Hindlimb muscle (tissue), 1 donor: ENCODE measurements around the gene LAP3. TPM values are rescaled to one million over a fixed set of nuclear protein-coding genes. Genes with fewer than 3 reads are reported as not detected.
"Not testable (repeated sequence)": the region's sequence is repeated elsewhere in the genome, so short reads cannot be mapped to it uniquely, and the experiment has no call there.

Experiments
- DNase-seq: peaks from one replicate; pipeline ENCODE4 v3.0.0-alpha.2; 2013
- polyA plus RNA-seq: library from polyadenylated mRNA; unstranded; fragments of 120-200 nt; gene quantifications from one replicate; pipeline ENCODE4 v1.2.1, GENCODE V29; 2013; ENCODE audit not compliant: insufficient read length

The LAP3 gene
- polyA plus RNA-seq: 46.2 TPM

GRCh38 chr4:17576932-17577664 lies at the start of gene LAP3:
Gene LAP3, plus strand, starts transcription at chr4:17577198. Its CDS starts 268 bp downstream, at chr4:17577466.
- peak; percentile 97 for DNase-seq

GRCh38 chr4:17528551-17529165 lies 48.3 kb upstream of the LAP3 start:
- DNase-seq: no peak

- no peak for DNase-seq
Observed at GRCh38 chr4:17531538-17532285, 45.3 kb upstream of the LAP3 start.

GRCh38 chr4:17534705-17535104 lies 42.3 kb upstream of the LAP3 start:
- no peak for DNase-seq

GRCh38 chr4:17535242-17535641 lies 41.8 kb upstream of the LAP3 start:
- DNase-seq: no peak

- no peak for DNase-seq
Observed at GRCh38 chr4:17535906-17536305, 41.1 kb upstream of the LAP3 start.

- DNase-seq: not testable (repeated sequence)
Observed at GRCh38 chr4:17537060-17537459, 39.9 kb upstream of the LAP3 start.

GRCh38 chr4:17544205-17544604 lies 32.8 kb upstream of the LAP3 start:
- DNase-seq: no peak

- DNase-seq: no peak
Observed at GRCh38 chr4:17544831-17545234, 32.2 kb upstream of the LAP3 start.

GRCh38 chr4:17545374-17546140 lies 31.4 kb upstream of the LAP3 start:
- no peak for DNase-seq

GRCh38 chr4:17546222-17546621 lies 30.8 kb upstream of the LAP3 start:
- no peak for DNase-seq

GRCh38 chr4:17546678-17547077 lies 30.3 kb upstream of the LAP3 start:
- no peak for DNase-seq

GRCh38 chr4:17550549-17550948 lies 26.4 kb upstream of the LAP3 start:
- no peak for DNase-seq

- no peak for DNase-seq
Observed at GRCh38 chr4:17552427-17552826, 24.6 kb upstream of the LAP3 start.

- no peak for DNase-seq
Observed at GRCh38 chr4:17554568-17554967, 22.4 kb upstream of the LAP3 start.

GRCh38 chr4:17556498-17556897 lies 20.5 kb upstream of the LAP3 start:
- DNase-seq: no peak

- DNase-seq: no peak
Observed at GRCh38 chr4:17557880-17558279, 19.1 kb upstream of the LAP3 start.

- DNase-seq: no peak
Observed at GRCh38 chr4:17558941-17559708, 17.9 kb upstream of the LAP3 start.

GRCh38 chr4:17559709-17560048 lies 17.3 kb upstream of the LAP3 start:
- no peak for DNase-seq

- DNase-seq: no peak
Observed at GRCh38 chr4:17560065-17560673, 16.8 kb upstream of the LAP3 start.

- DNase-seq: no peak
Observed at GRCh38 chr4:17561195-17561909, 15.6 kb upstream of the LAP3 start.
